GM12864 (cell line): ENCODE data around the gene SAFB.
"Not testable (repeated sequence)": the region's sequence is repeated elsewhere in the genome, so short reads cannot be mapped to it uniquely, and the experiment has no call there.

ENCODE experiments used
- DNase-seq: peaks from one replicate; pipeline ENCODE4 v3.0.0-alpha.2; 2011; ENCODE audit warnings: low read depth
- H3K4me3 ChIP-seq: 2 replicates; pipeline ENCODE4 v1.5.1; 2011; ENCODE audit warnings: mild to moderate bottlenecking, low read depth, low read length, control low read depth
- TF ChIP-seq, protein P1 (sequence below): IDR thresholded peaks from 2 replicates; pipeline ENCODE4 v1.5.1; 2011; ENCODE audit warnings: low read depth, mild to moderate bottlenecking, moderate library complexity, low read length, control low read depth, inconsistent platforms; ENCODE audit errors: missing control alignments

SAFB gene

DNA sequence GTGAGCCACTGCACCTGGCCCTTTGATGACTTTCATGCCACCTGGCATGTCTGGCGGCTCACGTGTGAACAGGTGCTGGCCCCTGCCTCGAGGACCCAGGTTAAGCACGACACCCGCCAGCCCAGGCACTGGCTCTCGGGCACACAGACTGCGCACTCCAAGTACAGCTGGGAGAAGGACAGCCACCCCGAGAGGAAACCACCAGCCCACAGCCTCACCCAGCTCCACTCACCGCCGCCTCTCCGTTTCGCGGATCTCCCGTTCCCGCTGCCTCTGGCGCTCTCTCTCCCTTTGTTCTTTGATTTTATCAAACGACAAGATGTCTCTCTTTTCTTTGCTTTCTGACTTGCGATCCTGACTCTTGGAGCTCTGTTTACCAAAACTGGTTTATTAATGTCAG lies 27.8 kb upstream of the SAFB start:
- no peak for DNase-seq
- TF ChIP-seq, protein P1, sequence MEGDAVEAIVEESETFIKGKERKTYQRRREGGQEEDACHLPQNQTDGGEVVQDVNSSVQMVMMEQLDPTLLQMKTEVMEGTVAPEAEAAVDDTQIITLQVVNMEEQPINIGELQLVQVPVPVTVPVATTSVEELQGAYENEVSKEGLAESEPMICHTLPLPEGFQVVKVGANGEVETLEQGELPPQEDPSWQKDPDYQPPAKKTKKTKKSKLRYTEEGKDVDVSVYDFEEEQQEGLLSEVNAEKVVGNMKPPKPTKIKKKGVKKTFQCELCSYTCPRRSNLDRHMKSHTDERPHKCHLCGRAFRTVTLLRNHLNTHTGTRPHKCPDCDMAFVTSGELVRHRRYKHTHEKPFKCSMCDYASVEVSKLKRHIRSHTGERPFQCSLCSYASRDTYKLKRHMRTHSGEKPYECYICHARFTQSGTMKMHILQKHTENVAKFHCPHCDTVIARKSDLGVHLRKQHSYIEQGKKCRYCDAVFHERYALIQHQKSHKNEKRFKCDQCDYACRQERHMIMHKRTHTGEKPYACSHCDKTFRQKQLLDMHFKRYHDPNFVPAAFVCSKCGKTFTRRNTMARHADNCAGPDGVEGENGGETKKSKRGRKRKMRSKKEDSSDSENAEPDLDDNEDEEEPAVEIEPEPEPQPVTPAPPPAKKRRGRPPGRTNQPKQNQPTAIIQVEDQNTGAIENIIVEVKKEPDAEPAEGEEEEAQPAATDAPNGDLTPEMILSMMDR: no peak
- H3K4me3 ChIP-seq: no peak overlapping the region

DNA sequence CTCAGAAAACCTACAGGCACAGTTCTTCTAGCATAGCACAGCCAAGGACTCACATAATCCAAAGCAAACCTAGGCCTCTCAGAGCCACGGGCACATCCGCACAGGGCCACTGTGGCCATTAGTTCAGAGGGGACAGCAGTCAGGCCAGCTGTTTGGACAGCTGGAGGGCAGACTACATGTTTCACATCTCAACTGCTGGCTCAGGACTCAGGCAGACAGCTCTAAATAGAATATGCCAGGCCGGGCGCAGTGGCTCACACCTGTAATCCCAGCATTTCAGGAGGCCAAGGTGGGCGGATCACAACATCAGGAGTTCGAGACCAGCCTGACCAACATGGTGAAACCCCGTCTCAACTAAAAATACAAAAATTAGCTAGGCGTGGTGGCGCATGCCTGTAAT lies 27.1 kb upstream of the SAFB start:
- H3K4me3 ChIP-seq: no peak overlapping the region
- TF ChIP-seq, protein P1: no peak
- DNase-seq: no peak

DNA sequence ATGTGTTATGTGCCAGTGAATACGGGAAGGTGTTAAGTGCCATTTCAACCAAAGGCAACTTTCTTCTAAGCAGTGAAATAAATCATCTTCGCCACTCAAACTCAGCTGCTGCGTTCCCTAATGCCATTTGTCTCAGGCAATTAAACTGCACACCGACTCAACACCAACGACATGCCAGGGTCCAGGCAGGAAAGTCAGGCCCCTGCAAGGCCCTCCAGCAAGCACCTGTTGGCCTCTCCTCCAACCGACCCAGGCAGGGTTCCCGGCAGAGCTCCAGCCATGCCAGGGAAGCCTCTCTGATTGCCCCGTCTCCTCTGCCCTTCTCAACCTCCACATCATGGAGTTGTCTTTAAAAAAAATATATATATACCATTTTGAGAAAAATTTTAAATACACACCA lies 22.1 kb upstream of the SAFB start:
- TF ChIP-seq, protein P1: no peak
- H3K4me3 ChIP-seq: no peak overlapping the region
- no peak for DNase-seq

DNA sequence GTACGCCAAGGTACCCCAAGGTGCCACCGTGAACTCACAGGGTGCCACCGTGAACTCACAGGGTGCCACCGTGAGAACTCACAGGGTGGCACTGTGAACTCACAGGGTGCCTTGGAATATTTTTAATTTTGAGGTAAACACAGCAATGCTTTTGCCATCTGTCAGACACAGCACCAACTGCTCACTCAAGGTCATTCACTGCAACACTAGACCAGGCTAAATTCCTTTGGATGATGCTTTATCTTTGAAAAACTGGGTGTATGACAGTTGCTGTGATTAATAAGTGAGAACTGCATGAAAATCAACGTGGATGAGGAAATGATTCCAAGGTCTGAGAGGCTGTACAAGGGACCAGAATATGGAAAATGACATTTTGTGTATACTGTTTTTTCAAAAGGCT lies 19.3 kb upstream of the SAFB start:
- TF ChIP-seq, protein P1: no peak
- no peak for DNase-seq
- no peak overlapping the region for H3K4me3 ChIP-seq

DNA sequence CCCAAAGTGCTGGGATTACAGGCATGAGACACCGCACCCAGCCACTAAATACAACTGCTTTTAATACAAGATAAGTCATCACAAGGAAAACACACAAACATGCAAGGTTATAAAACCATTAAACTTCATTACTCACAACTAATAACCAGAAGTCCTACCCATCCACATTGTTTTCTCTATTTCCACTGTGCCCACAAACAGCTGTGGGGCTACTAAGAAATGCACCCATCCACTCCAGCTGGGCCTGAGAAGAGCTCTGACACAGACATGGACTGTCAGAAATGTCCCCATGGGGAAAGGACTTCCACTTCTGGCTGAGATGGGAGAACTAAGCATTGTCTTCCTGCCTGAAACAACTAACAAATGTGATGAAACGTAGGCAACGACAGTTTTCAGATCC lies 17.5 kb upstream of the SAFB start:
- H3K4me3 ChIP-seq: no peak overlapping the region
- TF ChIP-seq, protein P1: no peak
- DNase-seq: no peak

DNA sequence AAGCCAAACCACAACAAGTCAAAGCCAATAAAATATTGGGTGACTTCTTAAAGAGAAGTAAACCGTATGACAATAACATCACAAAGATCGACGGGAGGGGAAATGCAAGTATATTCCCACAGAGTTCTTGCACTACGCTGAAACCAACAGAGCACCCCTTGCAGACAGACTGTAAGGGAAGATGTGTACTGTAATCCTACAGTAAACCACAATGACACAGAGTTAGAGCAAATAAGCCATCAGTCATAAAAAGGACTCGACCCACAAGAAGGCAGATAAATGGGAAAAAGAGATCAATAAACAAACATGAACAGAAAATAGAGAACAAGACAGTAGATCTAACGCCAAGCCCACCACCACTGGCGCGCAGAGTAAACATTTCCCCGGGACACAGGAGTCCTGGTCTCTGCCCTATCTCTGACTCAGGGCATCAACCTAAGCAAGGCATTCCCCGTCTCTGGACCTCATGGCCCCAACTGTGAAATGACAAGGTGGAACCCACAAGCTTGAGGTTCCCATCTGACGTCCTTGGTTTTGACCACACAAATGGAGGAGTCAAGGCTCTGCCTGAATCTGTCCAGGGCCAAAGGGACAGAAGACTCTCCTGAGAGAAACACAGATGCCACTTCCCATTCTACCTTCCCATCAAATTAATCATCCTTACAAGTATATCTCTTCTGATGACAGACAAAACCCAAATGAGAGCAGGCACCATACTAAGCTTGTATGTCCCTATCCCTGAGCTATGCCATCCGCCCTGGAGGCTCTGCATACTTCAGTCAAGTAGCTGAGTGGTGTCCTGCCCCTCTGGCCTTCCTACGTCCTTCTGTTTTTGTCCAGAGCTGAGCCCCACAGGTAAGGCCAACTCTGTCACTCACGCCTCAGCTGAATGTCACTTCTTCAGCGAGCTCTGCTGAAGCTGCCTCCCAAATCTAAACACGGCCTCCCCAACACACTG lies 15.3 kb upstream of the SAFB start:
- DNase-seq: no peak
- H3K4me3 ChIP-seq: no peak overlapping the region
- TF ChIP-seq, protein P1: no peak

DNA sequence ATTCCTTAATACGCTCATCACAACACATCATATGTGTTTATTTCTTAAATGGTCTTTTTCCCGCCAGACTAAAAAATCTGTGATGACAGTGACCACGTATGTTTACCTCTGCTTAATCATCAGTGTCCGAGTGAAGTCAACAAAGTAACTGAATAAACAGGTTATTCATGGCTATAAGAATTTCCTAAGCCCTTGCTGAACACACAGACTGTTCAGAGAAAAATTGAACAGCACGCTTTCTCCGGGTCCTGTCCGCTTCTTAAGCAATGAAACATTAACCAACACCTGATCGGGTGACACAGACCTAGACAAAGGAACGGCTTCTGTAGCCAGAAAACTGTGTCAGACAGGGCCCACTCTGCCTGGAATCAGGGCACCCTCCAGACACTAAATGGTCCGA lies 14.6 kb upstream of the SAFB start:
- TF ChIP-seq, protein P1: no peak
- H3K4me3 ChIP-seq: no peak overlapping the region
- no peak for DNase-seq

DNA sequence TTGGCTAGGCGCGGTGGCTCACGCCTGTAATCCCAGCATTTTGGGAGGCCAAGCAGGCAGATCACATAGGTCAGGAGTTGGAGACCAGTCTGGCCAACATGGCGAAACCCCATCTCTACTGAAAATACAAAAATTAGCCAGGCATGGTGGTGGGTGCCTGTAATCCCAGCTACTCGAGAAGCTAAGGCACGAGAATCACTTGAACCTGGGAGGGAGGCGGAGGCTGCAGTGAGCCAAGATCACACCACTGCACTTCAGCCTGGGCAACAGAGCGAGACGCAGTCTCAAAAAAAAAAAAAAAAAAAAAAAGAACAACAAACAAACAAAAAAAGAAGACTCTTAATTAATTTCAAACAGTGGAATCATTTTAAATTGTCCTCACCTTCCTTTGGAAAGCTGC lies 14.1 kb upstream of the SAFB start:
- H3K4me3 ChIP-seq, DNase-seq: not testable (repeated sequence)
